Keratinocyte (primary cell): ENCODE data around the gene CXXC5.

Source experiments
- CTCF ChIP-seq, 3 experiments: IDR thresholded peaks in 1 of 3; conservative IDR thresholded peaks in 1 of 3; optimal IDR thresholded peaks in 1 of 3; 2 replicates in 2 of 3; 3 replicates in 1 of 3; pipeline versions ENCODE3 to v1.5.1; 2011; ENCODE audit warnings: low read length in 3 of 3, mild to moderate bottlenecking in 3 of 3, moderate library complexity in 2 of 3, control low read depth in 1 of 3, inconsistent platforms in 1 of 3; ENCODE audit not compliant: insufficient read depth in 2 of 3; ENCODE audit errors: extremely low read depth in 1 of 3
- EZH2 ChIP-seq: IDR thresholded peaks from one replicate; pipeline ENCODE4 v1.6.1; 2012; ENCODE audit warnings: inconsistent platforms, mild to moderate bottlenecking, low read length, moderate library complexity

DNA sequence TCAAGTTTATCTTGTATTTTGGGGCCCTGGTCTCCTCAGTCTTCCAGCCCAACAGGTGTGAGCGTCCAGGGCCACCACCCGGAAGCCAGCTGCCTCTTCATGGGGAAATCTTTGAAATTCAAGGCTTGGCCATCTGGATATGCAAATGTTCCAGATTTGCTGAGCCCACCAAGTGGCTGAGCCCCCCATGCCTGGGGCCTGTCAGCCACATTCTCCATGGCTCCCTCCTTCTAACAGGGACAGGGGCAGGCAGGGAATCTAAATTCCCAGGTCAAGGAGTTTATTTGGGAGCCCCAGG lies 14.2 kb upstream of the CXXC5 start:
- TF ChIP-seq CTCF (optimal IDR thresholded peaks at IDR 0.05 in 1 of 3, IDR thresholded peaks at IDR 0.05 in 1 of 3, conservative IDR thresholded peaks at IDR 0.05 in 1 of 3; ENCODE audit: extremely low read depth in 1 of 3, insufficient read depth in 2 of 3, low read length in 3 of 3) = no peak
- TF ChIP-seq EZH2 = no peak
